Psoas muscle (tissue), 8 donors: ENCODE data around the gene GJD3. TPM values are rescaled to one million over a fixed set of nuclear protein-coding genes. Genes with fewer than 3 reads are reported as not detected.

Experiments used
- ATAC-seq, 4 donors: fragments of 200-7000 bp; cut with Tn5 transposase; one replicate each; pipeline ENCODE4 v1.9.1; 2020; ENCODE audit warnings: moderate library complexity in 3 of 4, mild to moderate bottlenecking in 2 of 4
- DNase-seq, 2 donors: peaks; one replicate each; pipeline ENCODE4 v3.0.0-alpha.2; 2020
- H3K27ac ChIP-seq: fragments of 200-600 bp; one replicate; pipeline ENCODE4 v1.8.0; 2022
- H3K27me3 ChIP-seq, 3 donors: fragments of 200-600 bp in 1 of 3; one replicate each; pipeline versions ENCODE4 v1.6.1 to v1.8.0; 2013 to 2022; ENCODE audit warnings: low read length in 2 of 3, mild to moderate bottlenecking in 2 of 3, moderate library complexity in 1 of 3; ENCODE audit not compliant: insufficient read depth in 3 of 3
- H3K36me3 ChIP-seq, 2 donors: fragments of 200-600 bp in 1 of 2; one replicate each; pipeline versions ENCODE4 v1.6.1 to v1.8.0; 2013 to 2022; ENCODE audit warnings: low read depth in 1 of 2, mild to moderate bottlenecking in 1 of 2, moderate library complexity in 1 of 2; ENCODE audit not compliant: insufficient read depth in 1 of 2
- H3K4me1 ChIP-seq: fragments of 200-600 bp; one replicate; pipeline ENCODE4 v1.8.0; 2022
- H3K4me3 ChIP-seq: fragments of 200-600 bp; one replicate; pipeline ENCODE4 v1.8.0; 2022; ENCODE audit warnings: mild to moderate bottlenecking
- H3K9me3 ChIP-seq: fragments of 200-600 bp; one replicate; pipeline ENCODE4 v1.8.0; 2022
- WGBS, 3 donors: extraction: QIAGEN DNeasy Blood & Tissue Kit; methylation state at CpG; one replicate each; pipeline versions ENCODE4 v1.1.6 to v1.1.7; 2013; 5-methylcytosine and 5-hydroxymethylcytosine counted together
- intact Hi-C, 2 donors: fragments of 100-400 bp; cut with DNase I; formaldehyde crosslinking; loops; one replicate each; pipeline versions ENCODE4 v1.11.0 to v1.14.2; 2022
- polyA plus RNA-seq, 3 donors: library from polyadenylated mRNA; stranded (reverse); fragments of 200-250 nt; gene quantifications; one replicate each; pipeline ENCODE4 v1.2.3, GENCODE V29; 2013
- total RNA-seq, 4 donors: library from RNA; stranded (reverse); fragmentation: NEBNext Ultra II Directional in 2 of 4; extraction: Animal tissue kit (Norgen Biotek cat#: 25700) in 2 of 4; gene quantifications; one replicate each; pipeline versions ENCODE4 v1.2.1 to v1.2.4, GENCODE V29; 2021 to 2023
- TF ChIP-seq, protein P1 (sequence below): fragments of 200-600 bp; IDR thresholded peaks from one replicate; pipeline ENCODE4 v1.8.0; 2022; ENCODE audit warnings: antibody characterized with exemption
- donor health status: healthy with polysubstance abuse.
- donor health status: DM: no; HTN: no; CAD: no; lungs with moderate emphysema.
- donor health status: Bipolar disorder and iron deficiency.
- donor health status: healthy.
- donor health status: DM: yes; HTN: yes; CAD: no.
- donor health status: DM: no; HTN: no; CAD: no.
- donor health status: DM: no; HTN: no; CAD: no.
- donor health status: DM: yes; HTN: yes; CAD: no.

Gene GJD3
- total and polyA plus RNA-seq, 7 donors: 0.17 to 1.4 (median 0.34) TPM; not detected in 1

DNA sequence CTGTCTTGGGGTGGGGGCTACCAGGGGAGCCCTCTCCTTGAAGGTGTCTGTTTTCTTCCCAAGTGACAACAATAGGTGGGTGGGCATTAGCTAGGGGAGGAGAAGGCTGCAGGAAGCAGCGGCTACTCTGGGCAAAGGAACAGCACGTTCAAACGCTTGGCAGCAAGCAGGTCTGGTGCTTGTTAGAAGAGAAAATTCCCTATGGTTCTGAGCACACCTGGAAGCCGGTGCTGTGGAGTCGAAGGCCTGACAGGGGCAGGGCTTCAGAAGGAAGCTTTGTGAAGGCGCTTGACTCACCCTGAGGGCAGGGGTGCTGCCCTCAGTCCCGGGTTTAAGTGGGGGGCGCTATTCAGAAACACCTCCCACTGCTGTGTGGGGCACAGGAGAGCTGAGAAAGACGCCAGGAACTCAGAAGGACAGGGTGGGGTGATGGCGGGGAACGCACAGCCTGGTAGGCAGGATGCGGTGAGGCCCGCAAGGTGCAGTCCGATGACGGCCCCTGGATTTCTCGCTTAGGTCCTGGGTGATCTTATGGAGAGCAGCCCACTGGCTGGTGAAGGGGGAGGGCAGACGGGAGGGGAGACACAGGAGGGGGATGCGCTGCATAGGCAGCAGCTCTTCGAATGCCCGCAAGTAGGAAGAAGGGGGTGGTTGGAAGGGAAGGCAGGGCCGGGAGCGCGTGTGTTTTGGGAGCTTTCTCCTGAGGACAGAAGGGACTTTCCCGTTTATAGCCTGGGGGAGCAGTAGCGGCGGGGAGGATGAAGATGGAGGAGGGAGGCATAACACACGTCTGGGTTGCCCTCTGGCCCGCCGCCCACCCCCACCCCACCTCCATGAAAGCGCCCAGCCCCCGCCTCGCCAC lies 3.2 kb downstream of the GJD3 start:
- intact Hi-C loops: loop anchor here in 1 of 2 donors (5.0 kb wide), 2 partner anchors 51 to 201 kb away; no protein-coding TSS in a partner anchor
- Histone ChIP-seq H3K27me3 (peaks cover 0 to 3% (median 0%) of the 10 kb centered on the region in 3 donors), H3K9me3 (no peaks in the 10 kb centered on the region), H3K4me1 (peaks cover 8% of the 10 kb centered on the region), H3K36me3 (peaks cover 0 to 3% of the 10 kb centered on the region in 2 donors), H3K27ac (no peak overlapping the region), H3K4me3 (no peak overlapping the region)
- TF ChIP-seq, protein P1, sequence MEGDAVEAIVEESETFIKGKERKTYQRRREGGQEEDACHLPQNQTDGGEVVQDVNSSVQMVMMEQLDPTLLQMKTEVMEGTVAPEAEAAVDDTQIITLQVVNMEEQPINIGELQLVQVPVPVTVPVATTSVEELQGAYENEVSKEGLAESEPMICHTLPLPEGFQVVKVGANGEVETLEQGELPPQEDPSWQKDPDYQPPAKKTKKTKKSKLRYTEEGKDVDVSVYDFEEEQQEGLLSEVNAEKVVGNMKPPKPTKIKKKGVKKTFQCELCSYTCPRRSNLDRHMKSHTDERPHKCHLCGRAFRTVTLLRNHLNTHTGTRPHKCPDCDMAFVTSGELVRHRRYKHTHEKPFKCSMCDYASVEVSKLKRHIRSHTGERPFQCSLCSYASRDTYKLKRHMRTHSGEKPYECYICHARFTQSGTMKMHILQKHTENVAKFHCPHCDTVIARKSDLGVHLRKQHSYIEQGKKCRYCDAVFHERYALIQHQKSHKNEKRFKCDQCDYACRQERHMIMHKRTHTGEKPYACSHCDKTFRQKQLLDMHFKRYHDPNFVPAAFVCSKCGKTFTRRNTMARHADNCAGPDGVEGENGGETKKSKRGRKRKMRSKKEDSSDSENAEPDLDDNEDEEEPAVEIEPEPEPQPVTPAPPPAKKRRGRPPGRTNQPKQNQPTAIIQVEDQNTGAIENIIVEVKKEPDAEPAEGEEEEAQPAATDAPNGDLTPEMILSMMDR: no peak
- ATAC-seq (no peak), DNase-seq (peak in 1 of 2 donors; percentile 38)
- WGBS, 3 donors: 76 to 80% (median 80%) methylated on average over 27 to 32 of the region's 32 CpGs

DNA sequence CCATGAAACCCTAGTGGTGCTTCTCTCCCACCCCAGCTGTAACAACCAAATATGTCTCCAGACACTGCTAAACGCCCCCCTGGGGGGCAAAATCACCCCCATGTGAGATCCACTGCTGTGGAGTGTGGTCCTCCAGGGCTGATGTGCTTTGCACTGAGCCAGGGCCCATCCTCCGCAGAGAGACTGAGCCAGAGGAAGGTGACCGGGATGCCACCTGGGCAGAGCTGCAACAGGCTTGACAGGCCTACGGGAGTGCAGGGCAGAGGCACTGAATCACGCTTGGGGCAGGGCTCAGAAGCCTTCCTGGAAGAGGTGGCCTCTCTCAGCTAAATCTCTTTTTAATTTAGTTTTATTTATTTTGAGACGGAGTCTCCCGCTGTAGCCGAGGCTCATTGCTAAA lies 4.4 kb downstream of the GJD3 start:
- DNase-seq (peak in 1 of 2 donors; percentile 20), ATAC-seq (no peak)
- 80 to 87% (median 86%) methylated on average over 8 of the region's 8 CpGs for WGBS, 3 donors
- no peaks in the 10 kb centered on the region for H3K9me3 ChIP-seq
- H3K36me3 ChIP-seq: peaks cover 0 to 15% of the 10 kb centered on the region in 2 donors
- TF ChIP-seq, protein P1: no peak
- intact Hi-C loops: loop anchor here in 1 of 2 donors (5.0 kb wide), 2 partner anchors 52 to 202 kb away; no protein-coding TSS in a partner anchor
- peaks cover 12% of the 10 kb centered on the region for H3K4me1 ChIP-seq
- peaks cover 0 to 3% (median 0%) of the 10 kb centered on the region in 3 donors for H3K27me3 ChIP-seq
- H3K4me3 ChIP-seq: no peak overlapping the region
- no peak overlapping the region for H3K27ac ChIP-seq

DNA sequence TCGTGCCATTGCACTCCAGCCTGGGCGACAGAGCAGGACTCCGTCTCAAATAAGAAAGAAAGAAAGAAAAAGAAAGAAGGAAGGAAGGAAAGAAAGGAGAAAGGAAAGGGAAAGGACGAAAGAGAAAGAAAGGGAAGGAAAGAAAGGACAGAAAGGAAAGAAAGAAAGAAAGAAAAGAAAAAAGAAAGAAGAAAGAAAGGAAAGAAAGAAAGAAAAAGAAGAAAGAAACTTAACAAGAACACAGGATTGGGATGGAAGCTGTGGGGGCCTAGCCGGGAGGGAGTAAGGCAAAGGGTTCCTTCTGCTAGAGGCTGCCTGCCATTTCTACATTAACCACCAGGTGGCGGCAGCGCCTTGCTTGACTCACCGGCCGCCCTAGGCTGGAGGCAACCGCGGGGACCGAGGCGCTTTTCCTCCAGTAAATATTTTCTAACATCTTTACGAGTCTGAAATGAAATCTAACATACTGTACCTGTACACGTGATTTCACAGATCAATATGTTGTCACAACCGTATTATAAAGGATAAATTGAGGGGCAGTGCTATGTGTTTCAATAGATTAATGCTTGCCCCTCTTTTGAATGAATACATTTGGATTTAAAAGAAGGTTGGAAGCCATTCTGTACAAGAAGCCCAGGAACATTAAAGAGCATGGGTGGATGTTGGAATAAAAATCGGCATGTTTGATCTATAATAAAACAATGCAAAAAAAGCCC lies 6.1 kb downstream of the GJD3 start:
- TF ChIP-seq, protein P1: peak; percentile 99
- Histone ChIP-seq H3K27me3 (peaks cover 0 to 3% (median 0%) of the 10 kb centered on the region in 3 donors), H3K27ac (no peak overlapping the region), H3K4me1 (peaks cover 16% of the 10 kb centered on the region), H3K4me3 (peak overlapping the region; percentile 36), H3K9me3 (no peaks in the 10 kb centered on the region), H3K36me3 (peaks cover 0 to 29% of the 10 kb centered on the region in 2 donors)
- DNase-seq: peak; percentile 90 to 93
- WGBS, 3 donors: 10 to 13% (median 12%) methylated on average over 17 of the region's 17 CpGs
- intact Hi-C loops: loop anchor here (2.0 to 10.0 kb wide), 5 partner anchors 156 to 202 kb away; no protein-coding TSS in a partner anchor
- peak; percentile 65 to 77 (median 67) for ATAC-seq

DNA sequence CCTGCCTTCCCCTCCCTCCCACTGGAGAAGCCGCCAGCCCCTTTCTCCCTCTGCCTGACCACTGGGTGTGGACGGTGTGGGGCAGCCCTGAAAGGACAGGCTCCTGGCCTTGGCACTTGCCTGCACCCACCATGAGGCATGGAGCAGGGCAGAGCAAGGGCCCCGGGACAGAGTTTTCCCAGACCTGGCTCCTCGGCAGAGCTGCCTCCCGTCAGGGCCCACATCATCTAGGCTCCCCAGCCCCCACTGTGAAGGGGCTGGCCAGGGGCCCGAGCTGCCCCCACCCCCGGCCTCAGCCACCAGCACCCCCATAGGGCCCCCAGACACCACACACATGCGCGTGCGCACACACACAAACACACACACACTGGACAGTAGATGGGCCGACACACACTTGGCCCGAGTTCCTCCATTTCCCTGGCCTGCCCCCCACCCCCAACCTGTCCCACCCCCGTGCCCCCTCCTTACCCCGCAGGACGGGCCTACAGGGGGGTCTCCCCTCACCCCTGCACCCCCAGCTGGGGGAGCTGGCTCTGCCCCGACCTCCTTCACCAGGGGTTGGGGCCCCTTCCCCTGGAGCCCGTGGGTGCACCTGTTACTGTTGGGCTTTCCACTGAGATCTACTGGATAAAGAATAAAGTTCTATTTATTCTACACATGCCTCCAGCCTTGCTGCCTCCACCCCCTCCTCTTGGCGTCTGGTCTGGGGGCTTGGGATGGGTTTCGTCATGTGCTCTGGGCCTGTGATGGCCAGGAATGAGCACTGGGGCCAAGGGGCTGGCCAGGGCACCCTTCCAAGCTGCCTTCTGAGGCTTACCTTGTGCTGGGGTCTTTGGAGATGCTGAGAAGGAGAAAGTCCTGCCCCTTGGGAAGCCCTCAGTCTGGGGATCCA lies 7.3 kb downstream of the GJD3 start:
- 55 to 68% (median 57%) methylated on average over 19 of the region's 19 CpGs for WGBS, 3 donors
- no peak overlapping the region for H3K27ac ChIP-seq
- H3K27me3 ChIP-seq: peaks cover 0 to 3% (median 0%) of the 10 kb centered on the region in 3 donors
- H3K4me1 ChIP-seq: peaks cover 14% of the 10 kb centered on the region
- TF ChIP-seq, protein P1: no peak
- no peak overlapping the region for H3K4me3 ChIP-seq
- intact Hi-C loops: loop anchor here (5.0 to 10.0 kb wide), 3 partner anchors 155 to 175 kb away; no protein-coding TSS in a partner anchor
- ATAC-seq (peak in 2 of 4 donors; percentile 3 to 10), DNase-seq (peak in 1 of 2 donors; percentile 54)
- H3K9me3 ChIP-seq: no peaks in the 10 kb centered on the region
- H3K36me3 ChIP-seq: peaks cover 2 to 42% of the 10 kb centered on the region in 2 donors
